Keratinocyte (primary cell): ENCODE results near the gene OR2F1. TPM values are rescaled to one million over a fixed set of nuclear protein-coding genes. Genes with fewer than 3 reads are reported as not detected.

Experiments used
- DNase-seq: peaks from one replicate; pipeline ENCODE4 v3.0.0-alpha.2; 2011; ENCODE audit warnings: low read depth, missing footprints, low spot score
- FAIRE-seq: peaks from 2 replicates; lab custom pipeline; 2011; peaks lifted over from hg19 to GRCh38; lab: Jason Lieb, UNC
- H2AFZ ChIP-seq: 2 replicates; pipeline ENCODE4 v1.6.0; 2012; ENCODE audit warnings: low read length, control low read depth, inconsistent platforms; ENCODE audit not compliant: control insufficient read depth
- H3K27ac ChIP-seq: 2 replicates; pipeline ENCODE4 v1.5.1; 2011; ENCODE audit warnings: low read length; ENCODE audit not compliant: control insufficient read depth, insufficient read depth
- H3K27me3 ChIP-seq: 3 replicates; pipeline ENCODE4 v1.6.0; 2011; ENCODE audit warnings: low read length; ENCODE audit not compliant: control insufficient read depth, insufficient read depth; ENCODE audit errors: extremely low read depth
- H3K36me3 ChIP-seq, 2 experiments: 2 replicates in 1 of 2; 3 replicates in 1 of 2; pipeline ENCODE4 v1.5.1; 2011; ENCODE audit warnings: low read length in 2 of 2, mild to moderate bottlenecking in 1 of 2; ENCODE audit not compliant: control insufficient read depth in 2 of 2, insufficient read depth in 2 of 2; ENCODE audit errors: extremely low read depth in 1 of 2
- H3K4me1 ChIP-seq: 3 replicates; pipeline ENCODE4 v1.5.1; 2011; ENCODE audit warnings: low read length; ENCODE audit not compliant: control insufficient read depth, insufficient read depth; ENCODE audit errors: extremely low read depth
- H3K4me2 ChIP-seq: 3 replicates; pipeline ENCODE4 v1.6.0; 2011; ENCODE audit warnings: low read depth, low read length; ENCODE audit not compliant: control insufficient read depth, insufficient read depth; ENCODE audit errors: extremely low read depth
- H3K4me3 ChIP-seq, 3 experiments: fragments of 200-600 bp in 1 of 3; sonication (generic) in 1 of 3; 2 replicates in 2 of 3; 3 replicates in 1 of 3; pipeline ENCODE4 v1.5.1; 2011 to 2016; ENCODE audit warnings: low read length in 3 of 3, mild to moderate bottlenecking in 3 of 3, control low read depth in 2 of 3, inconsistent platforms in 1 of 3, low read depth in 1 of 3, mixed read lengths in 1 of 3, mixed run types in 1 of 3, moderate library complexity in 1 of 3; ENCODE audit not compliant: control insufficient read depth in 2 of 3, insufficient read depth in 2 of 3; ENCODE audit errors: extremely low read depth in 1 of 3
- H3K79me2 ChIP-seq: 2 replicates; pipeline ENCODE4 v1.6.0; 2012; ENCODE audit warnings: low read length; ENCODE audit not compliant: control insufficient read depth, insufficient read depth
- H3K9ac ChIP-seq: 3 replicates; pipeline ENCODE4 v1.6.0; 2011; ENCODE audit warnings: low read length; ENCODE audit not compliant: control insufficient read depth, insufficient read depth; ENCODE audit errors: extremely low read depth
- H3K9me1 ChIP-seq: 3 replicates; pipeline ENCODE4 v1.6.0; 2011; ENCODE audit warnings: low read length; ENCODE audit not compliant: control insufficient read depth, insufficient read depth; ENCODE audit errors: extremely low read depth
- H3K9me3 ChIP-seq: 2 replicates; pipeline ENCODE4 v1.5.1; 2012; ENCODE audit warnings: low read depth, low read length; ENCODE audit not compliant: control insufficient read depth
- H4K20me1 ChIP-seq: 3 replicates; pipeline ENCODE4 v1.6.0; 2011; ENCODE audit warnings: low read length; ENCODE audit not compliant: control insufficient read depth, insufficient read depth; ENCODE audit errors: extremely low read depth
- CTCF ChIP-seq, 3 experiments: IDR thresholded peaks in 1 of 3; conservative IDR thresholded peaks in 1 of 3; optimal IDR thresholded peaks in 1 of 3; 2 replicates in 2 of 3; 3 replicates in 1 of 3; pipeline versions ENCODE3 to v1.5.1; 2011; ENCODE audit warnings: low read length in 3 of 3, mild to moderate bottlenecking in 3 of 3, moderate library complexity in 2 of 3, control low read depth in 1 of 3, inconsistent platforms in 1 of 3; ENCODE audit not compliant: insufficient read depth in 2 of 3; ENCODE audit errors: extremely low read depth in 1 of 3
- EZH2 ChIP-seq: IDR thresholded peaks from one replicate; pipeline ENCODE4 v1.6.1; 2012; ENCODE audit warnings: inconsistent platforms, mild to moderate bottlenecking, low read length, moderate library complexity
- dilution Hi-C: fragments of 300-500 bp; cut with MboI; formaldehyde crosslinking; loops from one replicate; pipeline ENCODE4 v1.7.0; 2020; ENCODE audit warnings: low sequenced_read_pairs; ENCODE audit not compliant: extremely low pct_ligation_motif_present
- polyA plus RNA-seq, 5 experiments: library from polyadenylated mRNA; depleted of rRNA in 3 of 5; stranded (reverse) in 3 of 5; stranded (forward) in 1 of 5; unstranded in 1 of 5; fragments of >200 nt; gene quantifications; 1 replicate in 1 of 5; 2 replicates in 3 of 5; 3 replicates in 1 of 5; pipeline versions ENCODE4 v1.2.1 to v1.2.3, GENCODE V29; 2011 to 2012; ENCODE audit warnings: missing spikeins in 2 of 5, low read depth in 1 of 5, low replicate concordance in 1 of 5

Gene OR2F1
- polyA plus RNA-seq, 1 donor (not counting 4 experiments of a cell fraction or from before 2014, with no cell fraction given) = not detected

GRCh38 chr7:143947111-143947510 is 7.5 kb upstream of the OR2F1 start:
- dilution Hi-C loops = no loop called here
- no peaks in the 10 kb centered on the region for H3K36me3 ChIP-seq
- H3K27ac ChIP-seq = no peak overlapping the region
- TF ChIP-seq EZH2 (no peak), CTCF (optimal IDR thresholded peaks at IDR 0.05 in 1 of 3, IDR thresholded peaks at IDR 0.05 in 1 of 3, conservative IDR thresholded peaks at IDR 0.05 in 1 of 3; ENCODE audit: extremely low read depth in 1 of 3, insufficient read depth in 2 of 3, low read length in 3 of 3) (no peak)
- H3K9me1 ChIP-seq = no peaks in the 10 kb centered on the region
- no peak overlapping the region for H3K9ac ChIP-seq
- no peak for DNase-seq
- no peaks in the 10 kb centered on the region for H3K27me3 ChIP-seq
- no peak overlapping the region for H3K4me2 ChIP-seq
- H3K9me3 ChIP-seq = no peaks in the 10 kb centered on the region
- H3K4me1 ChIP-seq = no peaks in the 10 kb centered on the region
- H3K79me2 ChIP-seq = no peaks in the 10 kb centered on the region
- no peak for FAIRE-seq
- no peak overlapping the region for H2AFZ ChIP-seq
- H4K20me1 ChIP-seq = no peaks in the 10 kb centered on the region
- H3K4me3 ChIP-seq = no peak overlapping the region

GRCh38 chr7:143948733-143949132 is 5.9 kb upstream of the OR2F1 start:
- Histone ChIP-seq H3K27ac (no peak overlapping the region), H3K9ac (no peak overlapping the region), H3K4me1 (no peaks in the 10 kb centered on the region), H3K9me3 (no peaks in the 10 kb centered on the region), H3K9me1 (no peaks in the 10 kb centered on the region), H4K20me1 (no peaks in the 10 kb centered on the region), H2AFZ (no peak overlapping the region), H3K4me2 (no peak overlapping the region), H3K4me3 (no peak overlapping the region), H3K79me2 (no peaks in the 10 kb centered on the region), H3K27me3 (no peaks in the 10 kb centered on the region), H3K36me3 (no peaks in the 10 kb centered on the region)
- TF ChIP-seq CTCF (optimal IDR thresholded peaks at IDR 0.05 in 1 of 3, IDR thresholded peaks at IDR 0.05 in 1 of 3, conservative IDR thresholded peaks at IDR 0.05 in 1 of 3; ENCODE audit: extremely low read depth in 1 of 3, insufficient read depth in 2 of 3, low read length in 3 of 3) = no peak
- TF ChIP-seq EZH2 = no peak
- FAIRE-seq (no peak), DNase-seq (no peak)
- dilution Hi-C loops = no loop called here
